Stomach (tissue), 4 donors: ENCODE measurements around the gene SCYGR5.

Source experiments
- CTCF ChIP-seq, 7 experiments: fragments of 450-650 bp in 4 of 7; fragments of 200-600 bp in 3 of 7; sonication (generic) in 3 of 7; IDR thresholded peaks; one replicate each; pipeline ENCODE4 v1.5.1; 2016 to 2019; ENCODE audit warnings: antibody characterized with exemption in 7 of 7, control low read depth in 2 of 7, mild to moderate bottlenecking in 1 of 7
- EP300 ChIP-seq: sonication (generic); formaldehyde crosslinking; IDR thresholded peaks from one replicate; pipeline ENCODE4 v1.6.1; 2017; ENCODE audit warnings: antibody characterized with exemption
- POLR2A ChIP-seq, 4 donors: fragments of 450-650 bp; IDR thresholded peaks; one replicate each; pipeline ENCODE4 v1.6.1; 2016; ENCODE audit warnings: antibody characterized with exemption in 4 of 4, control low read depth in 2 of 4, mild to moderate bottlenecking in 1 of 4, moderate library complexity in 1 of 4
- POLR2AphosphoS5 ChIP-seq, 3 donors: sonication (generic); formaldehyde crosslinking; IDR thresholded peaks; one replicate each; pipeline ENCODE4 v1.6.1; 2016; ENCODE audit warnings: antibody characterized with exemption in 3 of 3

GRCh38 chr2:227653419-227653818 lies 13.2 kb upstream of the SCYGR5 start:
- TF ChIP-seq CTCF (IDR thresholded peaks at IDR 0.05) (no peak), POLR2AphosphoS5 (IDR thresholded peaks at IDR 0.05) (no peak), POLR2A (IDR thresholded peaks at IDR 0.05) (no peak), EP300 (no peak)
